ENCODE measurements around the gene DHRS2. TPM values are rescaled to one million over a fixed set of nuclear protein-coding genes. Genes with fewer than 3 reads are reported as not detected.

Gene DHRS2
- total and polyA plus RNA-seq, 2 of the 13 experiments (the other 11 are each of a cell fraction or from before 2014, with no cell fraction given) = 1,621 to 3,021 TPM

- TF ChIP-seq HMGXB3 (CRISPR knock-in tag; IDR thresholded peaks at IDR 0.05; ENCODE audit: borderline replicate concordance) (no peak), ZSCAN12 (CRISPR knock-in tag; IDR thresholded peaks at IDR 0.05) (no peak), RCOR2 (CRISPR knock-in tag; IDR thresholded peaks at IDR 0.05) (0 out of 2 replicates have a peak, but pooled peaks have one; percentile 11), SIN3A (IDR thresholded peaks at IDR 0.05; ENCODE audit: borderline replicate concordance, low read depth, low read length) (no peak), RARG (CRISPR knock-in tag; IDR thresholded peaks at IDR 0.05; ENCODE audit: low read depth) (no peak), ZNF770 (CRISPR knock-in tag; IDR thresholded peaks at IDR 0.05) (no peak), ZNF724P (CRISPR knock-in tag; IDR thresholded peaks at IDR 0.05; ENCODE audit: borderline replicate concordance) (no peak), ZNF607 (CRISPR knock-in tag; IDR thresholded peaks at IDR 0.05; ENCODE audit: borderline replicate concordance) (no peak), SYNCRIP (IDR thresholded peaks at IDR 0.05; ENCODE audit: insufficient read depth, low read depth, low read length) (no peak), PAF1 (CRISPR knock-in tag; IDR thresholded peaks at IDR 0.05) (peak; percentile 97), KDM1A (CRISPR knock-in tag; IDR thresholded peaks at IDR 0.05) (0 out of 2 replicates have a peak, but pooled peaks have one; percentile 7), MED13 (CRISPR knock-in tag; IDR thresholded peaks at IDR 0.05) (peak; percentile 21; the same call in 1 of the 2 replicates), SKIL (CRISPR knock-in tag; IDR thresholded peaks at IDR 0.05; ENCODE audit: borderline replicate concordance) (peak; percentile 43; the same call in 1 of the 2 replicates)
- TF ChIP-seq, protein P1, sequence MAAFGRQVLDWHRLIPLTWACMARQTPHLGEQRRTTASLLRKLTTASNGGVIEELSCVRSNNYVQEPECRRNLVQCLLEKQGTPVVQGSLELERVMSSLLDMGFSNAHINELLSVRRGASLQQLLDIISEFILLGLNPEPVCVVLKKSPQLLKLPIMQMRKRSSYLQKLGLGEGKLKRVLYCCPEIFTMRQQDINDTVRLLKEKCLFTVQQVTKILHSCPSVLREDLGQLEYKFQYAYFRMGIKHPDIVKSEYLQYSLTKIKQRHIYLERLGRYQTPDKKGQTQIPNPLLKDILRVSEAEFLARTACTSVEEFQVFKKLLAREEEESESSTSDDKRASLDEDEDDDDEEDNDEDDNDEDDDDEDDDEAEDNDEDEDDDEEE (CRISPR knock-in tag; IDR thresholded peaks at IDR 0.05) = no peak
- TF ChIP-seq, protein P2, sequence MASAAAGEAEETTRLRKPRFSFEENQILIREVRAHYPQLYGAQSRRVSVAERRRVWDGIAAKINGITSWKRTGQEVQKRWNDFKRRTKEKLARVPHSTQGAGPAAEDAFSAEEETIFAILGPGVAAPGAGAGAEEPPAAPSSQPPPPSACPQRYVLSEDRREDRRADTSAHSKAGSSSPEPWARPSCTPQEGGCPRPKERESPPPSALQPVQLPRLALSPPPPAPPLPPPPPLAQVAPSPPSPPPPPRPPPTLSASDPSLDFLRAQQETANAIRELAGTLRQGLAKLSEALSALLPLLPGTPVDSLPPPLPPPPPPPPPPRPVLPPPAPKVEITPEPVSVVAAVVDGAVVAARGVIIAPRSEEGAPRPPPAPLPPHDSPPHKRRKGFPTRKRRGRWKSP (CRISPR knock-in tag; IDR thresholded peaks at IDR 0.05) = no peak
- TF ChIP-seq, protein P3, sequence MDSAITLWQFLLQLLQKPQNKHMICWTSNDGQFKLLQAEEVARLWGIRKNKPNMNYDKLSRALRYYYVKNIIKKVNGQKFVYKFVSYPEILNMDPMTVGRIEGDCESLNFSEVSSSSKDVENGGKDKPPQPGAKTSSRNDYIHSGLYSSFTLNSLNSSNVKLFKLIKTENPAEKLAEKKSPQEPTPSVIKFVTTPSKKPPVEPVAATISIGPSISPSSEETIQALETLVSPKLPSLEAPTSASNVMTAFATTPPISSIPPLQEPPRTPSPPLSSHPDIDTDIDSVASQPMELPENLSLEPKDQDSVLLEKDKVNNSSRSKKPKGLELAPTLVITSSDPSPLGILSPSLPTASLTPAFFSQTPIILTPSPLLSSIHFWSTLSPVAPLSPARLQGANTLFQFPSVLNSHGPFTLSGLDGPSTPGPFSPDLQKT (CRISPR knock-in tag; IDR thresholded peaks at IDR 0.05; ENCODE audit: borderline replicate concordance) = no peak
Observed at GRCh38 chr14:23645812-23646647, 9.9 kb downstream of the DHRS2 start (continued).

Data from HepG2 (cell line).